GM10847 (cell line): ENCODE measurements around the gene FAM13A.

Experiments used
- POLR2A ChIP-seq: IDR thresholded peaks from 2 replicates; pipeline ENCODE4 v1.6.1; 2011; ENCODE audit not compliant: insufficient read length; ENCODE audit errors: extremely low read depth

The FAM13A gene

GRCh38 chr4:89049853-89050252 lies 7.1 kb downstream of the FAM13A start:
- no peak for TF ChIP-seq POLR2A

DNA sequence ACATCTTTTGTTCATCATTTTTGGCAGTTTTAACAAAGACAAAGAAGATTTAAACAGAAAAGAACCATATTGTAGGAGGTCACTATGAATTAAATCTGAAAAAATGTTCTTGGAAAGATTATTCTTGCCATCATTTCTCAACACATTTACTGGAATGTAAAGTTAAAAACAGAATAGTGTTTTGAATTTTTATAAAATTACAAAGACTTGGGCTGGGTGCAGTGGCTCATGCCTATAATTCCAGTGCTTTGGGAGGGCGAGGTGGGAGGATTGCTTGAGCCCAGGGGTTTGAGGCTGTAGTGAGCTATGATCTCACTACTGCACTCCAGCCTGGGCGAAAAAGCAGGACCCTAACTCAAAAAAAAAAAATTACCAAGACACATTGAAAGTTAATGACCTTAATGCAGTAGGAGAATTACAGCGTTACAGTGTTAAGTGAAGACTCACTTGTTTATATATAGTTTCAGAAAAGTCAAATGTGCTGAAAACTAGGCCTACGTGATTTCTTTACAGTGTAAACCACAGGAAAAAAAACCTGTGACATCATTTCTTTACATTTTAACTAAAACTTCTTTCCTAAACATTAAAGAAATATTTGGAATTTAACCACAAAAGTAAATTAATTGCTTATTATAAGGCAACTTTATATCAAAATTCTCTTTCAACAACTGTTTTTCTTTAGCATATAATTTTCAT lies 7.9 kb downstream of the FAM13A start:
- no peak for TF ChIP-seq POLR2A

- TF ChIP-seq POLR2A, result no peak
These were observed 12.7 kb downstream of the FAM13A start for GRCh38 chr4:89044147-89044900.

DNA sequence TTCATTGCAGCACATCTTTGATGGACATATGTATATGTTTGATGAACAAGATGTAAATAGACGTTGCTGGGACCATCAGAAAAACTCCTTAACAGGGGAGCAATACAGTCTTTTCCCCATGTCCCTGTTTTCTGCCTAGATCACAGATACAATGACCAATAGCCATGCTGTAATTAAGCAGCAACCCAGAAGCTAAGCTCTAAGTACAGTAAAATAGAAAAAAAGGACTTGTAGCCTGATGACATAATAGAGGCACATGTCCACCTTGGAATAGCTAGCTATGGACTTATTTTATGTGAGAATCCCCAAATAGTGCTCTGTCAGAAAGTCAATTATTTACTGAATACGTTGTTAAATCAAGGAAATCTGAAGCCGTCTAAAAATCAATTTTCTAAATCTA lies 14.9 kb downstream of the FAM13A start:
- no peak for TF ChIP-seq POLR2A

DNA sequence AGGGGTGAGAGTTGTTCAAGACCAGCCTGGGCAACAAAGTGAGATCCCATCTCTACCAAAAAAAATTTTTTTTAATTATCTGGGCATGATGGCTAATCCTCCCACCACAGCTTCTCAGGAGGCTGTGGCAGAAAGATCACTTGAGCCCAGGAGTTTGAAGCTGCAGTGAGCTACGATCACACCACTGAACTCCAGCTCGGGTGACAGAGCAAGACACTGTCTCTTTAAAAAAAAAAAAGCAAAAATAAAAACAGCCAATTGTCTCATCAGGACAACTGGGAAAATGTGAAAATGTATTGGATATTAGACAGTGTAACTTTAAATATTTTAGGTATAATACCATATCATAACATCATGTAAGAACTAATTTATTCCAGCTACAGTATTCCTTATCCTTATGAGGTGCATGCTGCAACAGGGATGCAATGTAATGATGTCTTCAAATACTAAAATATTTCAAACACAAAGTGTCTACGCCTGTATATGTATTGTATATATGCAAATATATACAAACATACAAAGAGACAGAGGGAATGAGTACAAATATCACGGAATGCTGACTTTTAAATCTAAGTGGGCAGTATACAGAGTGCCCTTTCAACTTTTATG lies 17.2 kb downstream of the FAM13A start:
- no peak for TF ChIP-seq POLR2A

- no peak for TF ChIP-seq POLR2A
These were observed 20.4 kb downstream of the FAM13A start for GRCh38 chr4:89036535-89036934.

GRCh38 chr4:89031272-89031671 lies 25.7 kb downstream of the FAM13A start:
- no peak for TF ChIP-seq POLR2A

DNA sequence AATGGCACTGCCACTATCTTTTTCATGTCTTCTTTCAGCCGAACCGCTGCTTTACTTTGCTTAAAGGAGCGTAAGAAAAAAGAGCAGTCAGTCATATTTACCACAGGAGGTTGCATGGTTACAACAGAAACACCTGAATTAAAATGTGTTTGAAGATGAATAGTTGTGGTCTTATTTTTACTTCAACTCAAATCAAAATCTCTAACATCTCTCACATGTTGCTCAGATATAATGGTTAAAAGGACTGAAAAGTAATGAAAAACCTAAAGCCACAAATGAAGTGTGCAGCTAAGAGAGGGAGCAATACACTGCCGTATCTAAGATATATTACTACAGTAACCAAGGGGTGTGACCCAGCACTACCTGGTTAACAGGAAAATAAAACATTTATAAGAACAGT lies 27.4 kb downstream of the FAM13A start:
- no peak for TF ChIP-seq POLR2A

DNA sequence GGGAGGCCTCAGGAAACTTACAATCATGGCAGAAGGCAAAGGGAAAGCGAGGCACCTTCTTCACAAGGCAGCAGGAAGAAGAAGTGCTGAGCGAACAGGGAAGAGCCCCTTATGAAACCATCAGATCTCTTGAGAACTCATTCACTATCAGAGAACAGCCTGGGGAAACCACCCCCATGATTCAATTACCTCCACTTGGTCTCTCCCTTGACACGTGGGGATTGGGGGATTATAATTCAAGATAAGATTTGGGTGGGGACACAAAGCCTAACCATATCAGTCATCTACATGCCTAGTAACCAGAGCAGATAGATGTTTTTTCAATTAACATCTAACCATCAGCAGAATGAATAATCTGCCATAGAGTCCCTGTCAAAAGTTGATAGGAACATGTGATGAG lies 30.4 kb downstream of the FAM13A start:
- no peak for TF ChIP-seq POLR2A

DNA sequence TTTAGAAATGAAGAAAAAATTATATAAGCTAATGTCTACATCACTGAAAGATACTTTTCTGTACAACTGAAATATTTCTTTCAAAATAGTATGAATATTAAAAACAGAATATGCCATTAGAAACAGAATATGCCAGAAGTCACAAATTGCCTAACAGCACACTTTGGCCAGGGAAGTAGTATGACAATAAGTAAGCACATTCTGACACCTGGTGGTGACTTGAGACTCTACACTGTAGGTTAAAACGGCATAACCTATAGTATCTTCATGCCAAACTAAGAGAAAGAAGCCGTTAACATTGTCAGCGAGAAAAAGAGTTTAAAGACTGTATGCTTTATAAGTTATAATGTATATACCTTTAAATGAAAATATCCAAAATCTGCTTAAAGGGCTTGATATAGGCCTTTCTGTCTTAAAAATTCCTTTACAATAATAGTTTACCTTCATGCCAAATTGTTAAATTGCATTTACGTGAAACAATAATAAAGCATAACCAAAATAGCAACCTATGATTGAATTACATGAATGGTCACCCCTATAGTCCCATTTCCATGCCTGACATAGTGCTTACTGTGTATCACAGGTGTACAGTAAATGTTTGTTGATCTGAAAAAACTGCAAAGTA lies 32.8 kb downstream of the FAM13A start:
- no peak for TF ChIP-seq POLR2A

GRCh38 chr4:89023140-89023539 lies 33.8 kb downstream of the FAM13A start:
- TF ChIP-seq POLR2A, result no peak

DNA sequence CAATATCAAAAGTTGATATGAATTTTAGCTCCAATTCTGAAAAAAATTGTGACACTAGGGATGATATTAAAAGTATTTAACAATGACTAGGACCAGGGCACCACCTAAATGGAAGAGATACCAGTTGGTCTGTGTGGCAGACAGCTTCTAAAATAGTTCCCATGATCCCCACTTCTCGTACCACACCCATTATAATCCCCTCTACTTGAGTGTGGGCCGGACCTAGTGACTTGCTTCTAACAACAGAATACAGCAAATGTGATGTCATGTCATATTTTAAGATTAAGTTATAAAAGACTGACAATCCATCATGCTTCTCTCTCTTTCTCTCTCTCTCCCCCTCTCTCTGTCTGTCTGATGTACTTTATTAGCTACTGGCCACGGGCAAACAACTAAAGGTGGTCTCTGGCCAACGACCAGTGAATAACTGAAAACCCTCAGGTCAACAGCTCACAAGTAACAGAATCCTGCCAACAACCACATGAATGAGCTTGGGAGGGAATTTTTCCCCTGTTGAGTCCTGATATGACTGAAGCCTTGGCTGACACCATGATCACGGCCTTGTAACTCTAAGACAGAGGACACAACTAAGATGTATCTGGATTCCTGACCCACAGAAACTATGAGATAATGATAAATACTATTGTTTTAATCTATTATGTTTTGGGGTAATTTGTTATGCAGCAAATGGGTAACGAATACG lies 34.4 kb downstream of the FAM13A start:
- no peak for TF ChIP-seq POLR2A

DNA sequence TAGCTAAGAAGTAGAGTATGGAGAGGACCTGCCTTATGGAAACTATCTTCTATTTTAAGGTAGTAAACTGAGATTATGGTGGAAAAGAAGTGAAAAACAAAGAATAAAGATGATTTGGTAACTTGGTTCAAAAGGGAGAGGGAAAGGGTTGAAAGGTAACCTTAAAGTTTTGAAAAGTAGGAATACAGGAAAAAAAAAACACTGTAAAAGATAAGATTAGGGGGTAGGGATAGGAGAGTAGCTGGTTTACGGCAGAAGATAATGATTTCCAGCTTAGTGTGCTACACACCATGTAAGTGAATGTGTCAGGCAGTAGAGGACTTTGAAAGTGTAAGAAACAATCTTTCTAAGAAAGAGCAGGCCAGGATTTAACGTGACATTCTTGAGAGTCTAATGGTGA lies 35.3 kb downstream of the FAM13A start:
- no peak for TF ChIP-seq POLR2A

GRCh38 chr4:89021062-89021461 lies 35.9 kb downstream of the FAM13A start:
- TF ChIP-seq POLR2A, result no peak

DNA sequence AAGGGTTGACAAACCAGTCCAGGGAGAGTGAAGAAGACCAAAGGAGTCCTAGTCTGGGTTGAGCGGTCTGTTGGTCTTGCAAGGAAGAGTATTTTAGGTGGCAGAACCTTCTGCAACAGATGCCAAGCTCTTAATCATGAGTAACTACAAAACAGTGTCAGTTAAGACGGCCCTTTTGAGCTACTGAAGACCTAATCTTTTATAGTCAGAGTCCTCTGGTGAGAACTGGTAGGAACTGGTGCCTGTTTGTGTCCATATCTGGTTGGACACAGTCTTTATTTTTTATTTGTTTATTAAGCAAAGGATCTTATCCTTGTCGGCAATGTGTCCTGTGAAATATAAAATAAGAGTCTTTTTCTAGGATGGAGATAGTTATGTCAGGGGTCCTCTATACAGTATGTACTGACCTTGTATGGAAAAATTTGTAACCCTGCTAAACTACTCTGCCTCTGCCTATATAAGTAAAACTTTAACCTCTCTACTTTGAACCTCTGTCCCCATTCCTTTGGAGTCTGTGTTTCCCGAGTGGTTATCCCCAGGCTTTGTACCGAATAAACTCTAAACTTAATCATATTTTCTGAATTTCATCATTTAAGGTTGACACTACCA lies 47.1 kb downstream of the FAM13A start:
- TF ChIP-seq POLR2A, result no peak

- no peak for TF ChIP-seq POLR2A
These were observed 47.9 kb downstream of the FAM13A start for GRCh38 chr4:89009115-89009514.
